Erythroblast (primary cell): ENCODE data around the gene CCSER2.

Experiments used
- GATA1 ChIP-seq: IDR thresholded peaks from 2 replicates; pipeline ENCODE4 v1.6.1; 2011; ENCODE audit warnings: low read depth, mild to moderate bottlenecking, control low read depth, low read length, moderate library complexity
- POLR2A ChIP-seq: IDR thresholded peaks from 2 replicates; pipeline ENCODE4 v1.6.1; 2011; ENCODE audit warnings: mild to moderate bottlenecking, low read length

DNA sequence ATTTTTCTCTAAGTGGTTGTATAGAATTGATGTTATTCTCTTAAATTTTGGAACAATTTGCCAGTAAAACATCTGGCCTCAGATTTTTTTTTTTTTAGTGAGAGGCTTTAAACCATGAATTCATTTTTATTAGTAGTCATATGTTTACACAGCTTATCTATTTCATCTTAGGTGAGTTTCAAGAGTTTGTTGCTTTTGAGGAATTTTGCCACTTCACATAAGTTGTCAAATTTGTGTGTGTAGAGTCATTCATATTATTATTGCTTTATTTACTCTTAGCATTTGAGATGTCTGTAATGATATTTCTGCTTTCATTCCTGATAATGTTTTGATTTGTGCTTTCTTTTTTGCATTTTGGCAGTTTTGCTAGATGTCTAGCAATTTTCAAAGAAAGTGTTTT is 132.1 kb downstream of the CCSER2 start:
- TF ChIP-seq POLR2A (no peak), GATA1 (no peak)
